ENCODE data around the gene HRH3. TPM values are rescaled to one million over a fixed set of nuclear protein-coding genes. Genes with fewer than 3 reads are reported as not detected.

The HRH3 gene
- total RNA-seq, 1 donor from 2014 or later = not detected

- TF ChIP-seq CTCF (IDR thresholded peaks at IDR 0.05; ENCODE audit: borderline replicate concordance) = no peak
- intact Hi-C loops (cut with micrococcal nuclease) = no loop called here
These were observed 22.3 kb downstream of the HRH3 start for GRCh38 chr20:62197801-62198200.

GRCh38 chr20:62197311-62197710 lies 22.8 kb downstream of the HRH3 start:
- H3K27ac ChIP-seq (replicated peaks) = no peak overlapping the region
- H3K27me3 ChIP-seq (ENCODE audit: low read depth) = no peaks in the 10 kb centered on the region
- no peak overlapping the region for H3K4me3 ChIP-seq
- H3K9me3 ChIP-seq (replicated peaks) = no peaks in the 10 kb centered on the region
- DNase-seq = no peak
- intact Hi-C loops (cut with micrococcal nuclease) = no loop called here
- TF ChIP-seq CTCF (IDR thresholded peaks at IDR 0.05; ENCODE audit: borderline replicate concordance) = no peak
- peaks cover 86% of the 10 kb centered on the region for H3K36me3 ChIP-seq
- peaks cover 10% of the 10 kb centered on the region for H3K4me1 ChIP-seq

More at GRCh38 chr20:62197801-62198200, 22.3 kb downstream of the HRH3 start:
- no peaks in the 10 kb centered on the region for H3K9me3 ChIP-seq (replicated peaks)
- no peak overlapping the region for H3K27ac ChIP-seq (replicated peaks)
- no peak overlapping the region for H3K4me3 ChIP-seq
- no peak for DNase-seq
- H3K27me3 ChIP-seq (ENCODE audit: low read depth) = no peaks in the 10 kb centered on the region
- peaks cover 5% of the 10 kb centered on the region for H3K4me1 ChIP-seq
- H3K36me3 ChIP-seq = peaks cover 91% of the 10 kb centered on the region

- Histone ChIP-seq H3K4me3 (no peak overlapping the region), H3K4me1 (peaks cover 20% of the 10 kb centered on the region), H3K9me3 (replicated peaks) (no peaks in the 10 kb centered on the region), H3K27ac (replicated peaks) (no peak overlapping the region), H3K27me3 (ENCODE audit: low read depth) (no peaks in the 10 kb centered on the region), H3K36me3 (peaks cover 76% of the 10 kb centered on the region)
- no peak for TF ChIP-seq CTCF (IDR thresholded peaks at IDR 0.05; ENCODE audit: borderline replicate concordance)
- DNase-seq = no peak
- intact Hi-C loops (cut with micrococcal nuclease) = no loop called here
These were observed 23.8 kb downstream of the HRH3 start for GRCh38 chr20:62196286-62196685.

GRCh38 chr20:62195736-62196135 lies 24.3 kb downstream of the HRH3 start:
- Histone ChIP-seq H3K27me3 (ENCODE audit: low read depth) (no peaks in the 10 kb centered on the region), H3K27ac (replicated peaks) (no peak overlapping the region), H3K4me1 (peaks cover 26% of the 10 kb centered on the region), H3K4me3 (no peak overlapping the region), H3K36me3 (peaks cover 71% of the 10 kb centered on the region), H3K9me3 (replicated peaks) (no peaks in the 10 kb centered on the region)
- TF ChIP-seq CTCF (IDR thresholded peaks at IDR 0.05; ENCODE audit: borderline replicate concordance) = no peak
- intact Hi-C loops (cut with micrococcal nuclease) = no loop called here
- DNase-seq = no peak

- Histone ChIP-seq H3K4me3 (no peak overlapping the region), H3K4me1 (peaks cover 28% of the 10 kb centered on the region), H3K27me3 (ENCODE audit: low read depth) (no peaks in the 10 kb centered on the region), H3K36me3 (peaks cover 71% of the 10 kb centered on the region), H3K27ac (replicated peaks) (no peak overlapping the region), H3K9me3 (replicated peaks) (no peaks in the 10 kb centered on the region)
- intact Hi-C loops (cut with micrococcal nuclease) = no loop called here
- TF ChIP-seq CTCF (IDR thresholded peaks at IDR 0.05; ENCODE audit: borderline replicate concordance) = no peak
- no peak for DNase-seq
These were observed 25.0 kb downstream of the HRH3 start for GRCh38 chr20:62195075-62195405.

Data from left ventricle myocardium inferior (tissue), 1 donor.